Smooth muscle cell (in vitro differentiated cells): Measurements from ENCODE around the gene CCNK. TPM values are rescaled to one million over a fixed set of nuclear protein-coding genes. Genes with fewer than 3 reads are reported as not detected.

Experiments
- DNase-seq: peaks from one replicate; lab custom pipeline; 2025; ENCODE audit not compliant: unreplicated experiment; lab: John Stamatoyannopoulos, UW
- H2AFZ ChIP-seq: fragments of 200-600 bp; sonication (generic); 2 replicates; pipeline ENCODE4 v1.6.0; 2016; ENCODE audit warnings: antibody characterized with exemption, low read depth, mild to moderate bottlenecking
- H3F3A ChIP-seq: fragments of 200-600 bp; sonication (generic); 2 replicates; pipeline ENCODE4 v1.6.0; 2017; ENCODE audit warnings: antibody characterized with exemption, low read depth
- H3K27ac ChIP-seq: fragments of 200-600 bp; sonication (generic); 2 replicates; pipeline ENCODE4 v1.5.1; 2016; ENCODE audit warnings: low read depth, mild to moderate bottlenecking
- H3K27me3 ChIP-seq: fragments of 200-600 bp; sonication (generic); 2 replicates; pipeline ENCODE4 v1.6.1; 2016; ENCODE audit warnings: low read depth, mild to moderate bottlenecking
- H3K36me3 ChIP-seq: fragments of 200-600 bp; sonication (generic); 2 replicates; pipeline ENCODE4 v1.5.1; 2016; ENCODE audit warnings: low read depth
- H3K4me1 ChIP-seq: fragments of 200-600 bp; sonication (generic); 2 replicates; pipeline ENCODE4 v1.5.1; 2016; ENCODE audit warnings: low read depth
- H3K4me2 ChIP-seq: fragments of 200-600 bp; sonication (generic); 2 replicates; pipeline ENCODE4 v1.6.0; 2016; ENCODE audit warnings: mild to moderate bottlenecking
- H3K4me3 ChIP-seq: fragments of 200-600 bp; sonication (generic); 2 replicates; pipeline ENCODE4 v1.5.1; 2016; ENCODE audit warnings: mild to moderate bottlenecking
- H3K79me2 ChIP-seq: fragments of 200-600 bp; sonication (generic); 2 replicates; pipeline ENCODE4 v1.6.0; 2016; ENCODE audit warnings: low read depth, mild to moderate bottlenecking
- H3K9ac ChIP-seq: fragments of 200-600 bp; sonication (generic); 2 replicates; pipeline ENCODE4 v1.6.0; 2016; ENCODE audit warnings: low read depth
- H3K9me3 ChIP-seq: fragments of 200-600 bp; sonication (generic); replicated peaks from 2 replicates; pipeline ENCODE4 v1.5.1; 2016; ENCODE audit warnings: low read depth
- H4K20me1 ChIP-seq: fragments of 200-600 bp; sonication (generic); 2 replicates; pipeline ENCODE4 v1.6.0; 2016; ENCODE audit warnings: low read depth
- CTCF ChIP-seq: fragments of 200-600 bp; sonication (generic); IDR thresholded peaks from 2 replicates; pipeline ENCODE4 v1.5.1; 2017; ENCODE audit warnings: borderline replicate concordance, mild to moderate bottlenecking, antibody characterized with exemption; ENCODE audit not compliant: insufficient read depth, poor library complexity, severe bottlenecking
- WGBS: methylation state at CpG from one replicate; pipeline ENCODE4 v1.1.7; 2016; ENCODE audit warnings: low lambda C conversion rate; 5-methylcytosine and 5-hydroxymethylcytosine counted together
- polyA plus RNA-seq: library from polyadenylated mRNA; unstranded; fragments of >200 nt; fragmentation: Nextera tagmentation; extraction: Ambion mirVana; gene quantifications from 2 replicates; pipeline ENCODE4 v1.2.1, GENCODE V29; 2016
- total RNA-seq: library from RNA; depleted of rRNA; stranded (reverse); fragments of >200 nt; gene quantifications from 2 replicates; pipeline ENCODE4 v1.2.3, GENCODE V29; 2014

Gene CCNK
- total and polyA plus RNA-seq, 2 experiments from 2014 or later: 14.6 to 32.9 TPM

- 96% methylated on average over 12 of the region's 12 CpGs for WGBS
- Histone ChIP-seq H3K79me2 (peaks cover 4% of the 10 kb centered on the region), H3F3A (no peaks in the 10 kb centered on the region), H3K36me3 (no peaks in the 10 kb centered on the region), H3K9me3 (no peaks in the 10 kb centered on the region), H3K4me1 (peaks cover 7% of the 10 kb centered on the region), H2AFZ (no peak overlapping the region), H3K9ac (no peak overlapping the region), H3K27ac (no peak overlapping the region), H4K20me1 (peaks cover 20% of the 10 kb centered on the region), H3K4me3 (no peak overlapping the region), H3K4me2 (no peak overlapping the region), H3K27me3 (no peaks in the 10 kb centered on the region)
- DNase-seq: no peak
- TF ChIP-seq CTCF: no peak
Measured at GRCh38 chr14:99554184-99554583, 73.0 kb downstream of the CCNK start.

DNA sequence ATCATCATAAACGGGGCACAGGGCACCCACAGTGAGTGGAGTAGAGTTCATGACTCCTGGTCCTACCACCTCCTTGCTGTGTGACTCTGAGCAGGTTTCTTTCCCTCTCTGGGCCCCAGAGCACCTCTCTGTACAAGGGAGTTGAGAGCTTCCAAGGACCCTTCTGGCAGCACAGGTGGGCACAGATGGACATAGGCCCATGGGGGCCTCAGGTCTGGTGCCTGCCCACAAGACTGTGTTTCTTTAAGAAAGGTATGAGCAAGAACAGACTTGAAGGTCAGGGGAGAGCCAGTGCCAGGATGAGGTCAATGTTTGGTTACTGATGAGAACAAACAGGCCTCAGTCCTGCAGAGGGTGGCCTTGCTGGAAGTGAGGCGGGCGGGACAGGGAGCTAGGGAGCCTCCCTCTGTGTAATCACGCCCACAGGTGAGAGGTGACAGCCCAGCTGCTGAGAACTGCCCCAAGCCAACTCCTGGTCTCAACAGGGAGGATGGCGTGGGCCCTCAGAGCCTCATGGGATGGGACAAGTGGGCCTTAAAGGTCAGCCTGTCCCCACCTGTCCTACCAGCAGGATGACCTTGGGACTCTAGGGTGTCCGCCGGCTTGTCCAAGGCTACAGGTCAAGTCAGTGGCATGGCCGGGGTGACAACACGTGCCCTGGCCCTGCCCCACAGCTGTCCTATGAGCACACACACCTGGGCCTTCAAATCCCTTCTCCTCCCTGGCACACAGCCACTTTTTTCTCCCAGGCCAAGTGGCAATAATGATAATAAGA, 73.7 kb downstream of the CCNK start:
- Histone ChIP-seq H3K9me3 (no peaks in the 10 kb centered on the region), H3K4me2 (no peak overlapping the region), H3K27ac (no peak overlapping the region), H4K20me1 (peaks cover 18% of the 10 kb centered on the region), H3K9ac (no peak overlapping the region), H3K4me3 (no peak overlapping the region), H3K36me3 (no peaks in the 10 kb centered on the region), H3K79me2 (peaks cover 4% of the 10 kb centered on the region), H3K27me3 (no peaks in the 10 kb centered on the region), H2AFZ (no peak overlapping the region), H3K4me1 (peaks cover 3% of the 10 kb centered on the region), H3F3A (no peaks in the 10 kb centered on the region)
- 79% methylated on average over 9 of the region's 9 CpGs for WGBS
- TF ChIP-seq CTCF: no peak
- DNase-seq: no peak

DNA sequence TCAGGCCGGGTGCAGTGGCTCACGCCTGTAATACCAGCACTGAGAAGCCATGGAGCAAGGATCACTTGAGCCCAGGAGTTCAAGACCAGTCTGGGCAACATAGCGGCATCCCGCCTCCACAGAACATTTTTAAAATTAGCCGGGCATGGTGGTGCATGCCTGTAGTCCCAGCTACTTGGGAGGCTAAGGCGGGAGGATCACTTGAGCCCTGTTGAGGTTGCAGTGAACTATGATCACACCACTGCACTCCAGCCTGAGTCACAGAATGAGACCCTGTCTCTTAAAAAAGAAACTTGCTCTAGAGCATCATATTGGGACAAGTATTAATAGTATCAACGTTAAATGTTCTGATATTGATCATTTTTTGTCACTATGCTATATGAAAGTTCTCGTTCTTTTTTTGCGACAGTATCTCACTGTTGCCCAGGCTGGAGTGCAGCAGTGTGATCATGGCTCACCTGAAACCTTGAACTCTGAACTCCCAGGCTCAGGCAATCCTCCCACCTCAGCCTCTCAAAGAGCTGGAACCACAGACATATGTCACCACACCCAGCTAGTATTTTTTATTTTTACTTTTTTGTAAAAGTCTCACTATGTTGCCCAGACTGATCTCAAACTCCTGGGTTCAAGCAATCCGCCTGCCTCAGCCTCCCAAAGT, 75.1 kb downstream of the CCNK start:
- no peaks in the 10 kb centered on the region for H3K36me3 ChIP-seq
- H3K4me1 ChIP-seq: peaks cover 6% of the 10 kb centered on the region
- H2AFZ ChIP-seq: no peak overlapping the region
- no peak for TF ChIP-seq CTCF
- no peak for DNase-seq
- H4K20me1 ChIP-seq: peaks cover 9% of the 10 kb centered on the region
- H3K4me2 ChIP-seq: no peak overlapping the region
- no peak overlapping the region for H3K9ac ChIP-seq
- no peaks in the 10 kb centered on the region for H3K9me3 ChIP-seq
- H3K4me3 ChIP-seq: no peak overlapping the region
- no peaks in the 10 kb centered on the region for H3K79me2 ChIP-seq
- H3K27me3 ChIP-seq: no peaks in the 10 kb centered on the region
- 97% methylated on average over 10 of the region's 10 CpGs for WGBS
- no peak overlapping the region for H3K27ac ChIP-seq
- H3F3A ChIP-seq: no peaks in the 10 kb centered on the region
